Dedifferentiated amniotic fluid mesenchymal stem cell (primary cell): ENCODE data around the gene ANKRD63.

Experiments
- DNase-seq: peaks from one replicate; pipeline ENCODE4 v3.0.0-alpha.2; 2016; ENCODE audit errors: extremely low spot score

ANKRD63 gene

DNA sequence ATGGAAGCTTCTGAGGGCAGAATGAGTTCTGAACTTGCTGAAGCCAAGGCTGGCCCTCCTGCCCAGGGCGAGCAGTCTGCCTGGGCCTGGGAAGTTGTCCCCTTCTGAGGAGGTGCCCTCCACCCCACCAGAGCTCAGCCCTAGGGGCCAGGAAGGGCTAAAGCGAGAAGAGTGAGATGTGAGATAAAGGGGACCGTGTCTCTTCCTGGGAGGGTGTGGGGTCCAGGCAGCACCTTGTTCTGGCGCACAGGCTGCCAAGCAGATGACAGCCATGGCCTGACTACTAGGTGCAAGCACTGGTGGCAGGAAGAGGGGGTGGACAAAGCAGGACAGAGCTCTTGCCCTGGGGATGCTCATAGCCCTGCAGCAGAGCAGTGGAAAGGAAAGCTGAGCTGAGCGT lies 40.3 kb downstream of the ANKRD63 start:
- DNase-seq: no peak

DNA sequence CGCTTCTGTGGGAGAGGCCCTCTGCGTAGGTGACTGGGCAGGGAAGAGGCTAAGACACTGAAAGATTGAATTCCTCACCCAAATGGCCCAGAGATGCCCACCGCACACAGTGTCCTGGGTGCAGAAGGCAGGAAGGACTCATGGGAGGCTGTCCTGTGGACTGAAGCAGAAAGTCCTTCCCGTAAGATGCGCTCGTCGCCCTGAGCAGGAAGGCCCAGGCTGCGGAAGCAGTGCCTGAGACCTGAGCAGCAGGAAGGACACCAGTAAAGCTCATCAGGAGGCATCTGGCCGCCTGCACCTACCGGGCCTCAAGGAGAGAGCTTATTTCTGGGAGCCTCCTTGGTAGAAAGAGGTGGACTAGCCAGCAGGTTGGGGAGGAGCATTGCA lies 40.7 kb downstream of the ANKRD63 start:
- no peak for DNase-seq

DNA sequence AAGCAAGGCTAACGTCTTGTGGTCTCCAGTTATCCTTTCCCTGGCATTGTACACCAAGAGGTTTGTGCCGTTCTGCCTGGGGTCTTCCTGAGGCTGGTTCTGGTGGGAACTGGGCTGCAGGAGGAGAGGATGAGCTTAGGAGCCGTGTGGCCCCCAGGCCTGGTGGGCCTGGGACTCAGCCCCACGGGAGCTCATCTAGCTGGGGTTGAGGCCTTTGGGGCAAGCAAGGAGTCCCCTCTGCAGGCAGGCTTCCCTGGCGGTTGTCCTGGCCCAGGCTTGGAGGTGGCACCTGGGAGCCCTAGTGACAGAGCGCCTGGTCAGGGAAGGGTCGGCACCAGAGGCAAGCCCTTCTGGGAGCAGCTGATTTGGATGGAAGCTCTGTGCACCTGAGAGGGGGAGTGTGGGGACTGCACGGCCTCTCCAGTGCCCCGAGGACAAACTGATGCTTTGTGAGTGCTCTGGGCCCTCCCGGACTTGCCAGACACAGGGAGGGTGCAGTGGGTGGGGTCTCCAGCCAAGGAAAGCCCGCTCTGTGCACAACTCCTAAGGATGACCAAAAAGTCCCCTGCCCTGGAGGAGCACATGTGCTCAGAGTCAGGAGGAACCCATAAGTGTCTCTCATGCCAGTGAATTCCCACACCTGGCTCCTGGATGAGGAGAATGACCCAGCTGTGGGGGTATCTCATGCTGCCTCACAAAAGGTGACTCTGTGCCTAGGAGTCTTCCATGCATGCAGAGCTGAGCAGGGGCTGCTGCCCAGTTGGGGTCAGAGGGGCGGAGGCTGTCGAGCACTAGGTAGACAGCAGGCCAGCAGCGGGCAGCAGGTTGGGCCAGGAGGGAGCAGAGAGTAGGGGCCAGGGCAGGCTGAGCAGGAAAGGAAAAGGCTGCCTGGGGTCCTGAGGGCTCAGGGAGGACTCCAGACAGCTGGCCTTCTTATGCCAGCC lies 41.3 kb downstream of the ANKRD63 start:
- no peak for DNase-seq

DNA sequence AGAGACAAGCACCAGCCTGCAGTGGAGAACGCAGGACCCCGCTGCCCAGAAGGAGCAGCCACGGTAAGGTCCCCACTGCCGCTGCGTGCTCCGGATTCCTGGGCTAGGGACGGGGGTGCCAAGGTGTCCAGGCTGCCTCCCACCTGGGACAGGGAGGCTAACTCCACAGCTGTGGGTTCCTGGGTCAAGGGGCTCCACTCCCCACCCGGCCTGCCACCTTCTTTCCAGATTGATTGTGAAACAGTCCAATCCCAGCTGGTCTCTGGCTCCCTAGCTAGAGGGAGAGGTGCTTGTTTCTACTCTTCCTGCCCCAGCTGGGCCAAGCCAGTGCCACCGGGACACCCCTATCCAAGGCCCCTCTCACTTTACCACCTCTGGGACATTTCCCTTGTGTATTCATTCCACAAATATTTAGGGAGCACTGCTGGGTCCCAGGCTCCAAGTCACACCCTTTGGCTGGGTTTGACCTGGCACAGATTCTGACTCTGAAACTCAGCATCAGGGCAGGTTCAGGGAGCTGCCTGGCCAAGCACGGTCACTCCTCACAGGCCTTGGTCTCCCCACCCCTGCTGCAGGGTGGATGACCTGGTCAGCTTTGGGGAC lies 42.1 kb downstream of the ANKRD63 start:
- no peak for DNase-seq

DNA sequence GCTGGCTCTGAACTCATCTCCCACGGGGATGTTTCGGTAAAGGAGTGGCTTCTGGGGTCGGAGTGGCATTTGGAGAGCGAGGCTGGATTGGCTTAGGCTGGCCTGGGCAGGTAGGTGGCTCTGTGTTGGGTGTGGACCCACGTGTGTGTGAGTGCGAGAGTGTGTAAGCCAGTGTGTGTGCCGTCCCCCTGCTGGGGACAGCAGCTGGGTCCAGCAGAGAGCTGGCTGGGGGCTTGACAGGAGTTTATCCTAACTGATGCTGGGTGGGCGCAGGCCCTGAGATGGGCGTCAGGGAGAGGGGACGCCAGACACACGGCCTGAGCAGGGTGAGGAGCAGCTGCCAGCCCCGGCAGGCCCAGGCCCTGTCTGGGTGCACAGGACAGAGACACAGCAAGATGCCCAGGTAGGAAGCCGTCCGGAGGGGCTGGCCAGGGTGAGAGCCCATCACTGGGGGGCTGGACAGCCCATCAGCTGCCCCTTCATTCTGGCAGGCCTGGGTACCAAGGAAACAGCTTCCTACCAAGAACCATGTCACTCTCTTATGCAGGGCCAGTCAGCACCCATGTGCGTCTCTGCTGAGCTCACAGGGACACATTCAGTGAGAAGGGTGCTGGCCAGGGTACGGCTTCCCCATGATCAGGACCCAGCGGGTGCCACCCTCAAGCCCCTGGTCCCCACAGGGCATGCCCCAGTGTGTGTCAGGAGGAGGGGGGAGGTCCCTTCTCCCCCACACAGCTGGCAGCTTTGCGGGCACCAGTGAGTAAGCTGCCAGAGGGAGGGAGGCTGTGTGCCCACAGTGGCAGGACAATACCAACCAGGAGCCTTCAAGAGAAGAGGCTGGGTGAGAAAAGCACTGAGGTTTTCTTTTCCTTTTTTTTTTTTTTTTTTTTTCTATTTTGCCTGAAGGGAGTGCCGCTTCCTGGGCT lies 42.9 kb downstream of the ANKRD63 start:
- DNase-seq: no peak

DNA sequence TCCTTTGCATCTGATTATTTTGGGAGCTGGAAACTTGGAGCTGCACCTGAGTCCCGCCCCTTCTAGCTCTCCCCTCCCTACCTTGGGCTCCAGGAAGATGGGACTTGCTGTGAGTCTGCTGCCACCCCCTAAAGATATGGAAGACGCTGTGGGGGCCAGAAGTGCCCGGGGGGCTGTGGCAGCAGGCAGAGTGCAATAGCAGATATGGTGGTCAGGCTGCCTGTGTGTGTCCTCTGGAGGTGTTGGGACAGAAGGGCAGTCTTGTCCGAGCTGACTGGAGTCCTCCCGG lies 43.5 kb downstream of the ANKRD63 start:
- no peak for DNase-seq

DNA sequence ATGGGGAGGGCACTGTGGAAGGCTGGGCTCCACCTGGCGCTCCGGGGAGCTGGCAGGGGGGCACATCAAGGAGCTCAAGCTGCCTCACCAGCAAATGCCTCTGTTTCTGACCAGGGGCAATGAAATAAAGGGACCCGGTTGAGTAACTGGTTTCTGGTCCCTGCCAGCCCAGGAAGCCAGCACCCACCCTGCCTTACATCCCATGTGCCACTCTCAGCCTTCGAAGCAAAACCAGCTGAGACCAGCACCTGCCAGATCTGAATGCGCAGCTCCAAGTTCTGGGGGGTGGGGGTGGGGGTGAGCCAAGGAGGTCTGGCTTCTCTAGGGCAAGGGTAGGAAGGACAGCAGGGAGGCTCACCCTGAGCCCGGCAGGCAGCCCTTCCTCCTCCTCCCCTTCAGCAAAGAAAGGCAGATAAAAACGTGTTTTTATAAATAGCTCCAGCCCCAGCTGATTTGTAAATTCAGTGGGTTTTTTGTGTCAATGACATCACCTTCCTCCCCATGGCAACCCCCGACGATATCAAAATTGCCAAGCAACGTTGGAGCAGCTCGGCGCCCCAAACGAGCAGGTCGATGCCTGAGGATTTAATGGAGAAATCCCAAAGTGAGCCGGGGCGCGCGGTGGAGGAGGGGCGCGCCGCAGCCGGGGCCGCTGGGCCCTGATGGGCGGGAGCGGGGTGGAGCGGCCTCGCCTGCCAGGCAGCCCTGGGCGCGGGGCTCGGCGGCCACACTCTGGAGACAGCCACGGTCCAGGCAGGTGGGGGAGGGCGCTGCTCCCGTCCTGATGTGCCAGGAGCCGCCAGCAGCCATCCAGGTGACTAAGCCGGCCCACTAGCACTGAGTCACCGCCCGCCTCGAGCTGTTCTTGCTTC lies 44.1 kb downstream of the ANKRD63 start, which contains the start of gene PAK6:
PAK6 (plus strand) TSS at position 532 of the 872 bp plus-strand sequence. CDS start 25,723 bp downstream, outside the sequence.
- no peak for DNase-seq

DNA sequence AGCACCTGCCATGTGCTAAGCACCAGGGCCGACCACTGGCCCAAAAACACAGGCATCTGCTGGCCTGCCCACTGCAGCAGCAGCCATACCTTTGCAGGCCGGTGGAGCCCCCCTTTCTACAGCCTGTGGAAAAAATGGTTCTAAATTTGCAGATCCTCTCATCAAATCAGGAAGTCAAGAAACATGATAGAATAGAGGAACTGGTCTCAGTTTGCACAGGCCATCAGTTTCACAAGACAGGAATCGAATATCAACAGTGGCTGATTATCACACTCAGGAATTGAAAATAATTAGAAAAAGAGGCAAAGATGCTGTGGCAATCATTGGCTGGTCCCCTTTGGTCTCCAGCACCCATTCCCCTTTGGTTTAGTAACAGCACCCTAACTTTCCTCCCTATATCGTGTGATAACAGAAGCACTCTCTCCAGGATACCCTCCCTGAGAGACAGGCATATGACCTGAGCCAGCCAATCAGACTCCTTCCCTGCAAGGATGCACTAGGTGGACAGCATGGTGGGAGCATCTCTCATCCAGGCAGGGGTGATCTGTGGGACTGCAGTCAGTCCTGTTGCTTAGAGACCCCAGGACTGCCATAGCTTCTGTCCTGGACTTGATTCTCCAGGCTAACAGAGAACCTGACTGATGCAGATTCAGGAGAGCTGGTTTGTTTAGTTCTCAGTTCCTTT lies 47.5 kb downstream of the ANKRD63 start:
- DNase-seq: no peak

DNA sequence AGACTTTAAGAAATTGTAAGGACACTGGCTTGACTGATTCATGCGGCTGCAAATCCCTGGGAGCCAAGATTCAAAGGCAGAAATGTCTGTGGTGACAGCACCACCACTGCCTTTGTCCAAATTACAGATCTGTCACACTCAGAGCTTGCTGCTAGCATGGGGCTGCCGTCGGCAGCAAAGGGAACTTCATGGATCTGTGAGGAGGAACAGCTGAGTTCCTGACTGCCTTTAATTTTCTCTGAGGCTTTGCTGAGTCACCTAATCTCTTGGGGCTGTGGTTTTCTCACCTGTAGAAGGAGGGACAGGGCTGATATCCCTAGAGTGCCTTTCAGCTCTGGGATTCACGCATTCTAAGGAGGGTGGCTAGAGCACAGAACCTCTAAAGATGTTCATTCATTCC lies 48.1 kb downstream of the ANKRD63 start:
- no peak for DNase-seq

DNA sequence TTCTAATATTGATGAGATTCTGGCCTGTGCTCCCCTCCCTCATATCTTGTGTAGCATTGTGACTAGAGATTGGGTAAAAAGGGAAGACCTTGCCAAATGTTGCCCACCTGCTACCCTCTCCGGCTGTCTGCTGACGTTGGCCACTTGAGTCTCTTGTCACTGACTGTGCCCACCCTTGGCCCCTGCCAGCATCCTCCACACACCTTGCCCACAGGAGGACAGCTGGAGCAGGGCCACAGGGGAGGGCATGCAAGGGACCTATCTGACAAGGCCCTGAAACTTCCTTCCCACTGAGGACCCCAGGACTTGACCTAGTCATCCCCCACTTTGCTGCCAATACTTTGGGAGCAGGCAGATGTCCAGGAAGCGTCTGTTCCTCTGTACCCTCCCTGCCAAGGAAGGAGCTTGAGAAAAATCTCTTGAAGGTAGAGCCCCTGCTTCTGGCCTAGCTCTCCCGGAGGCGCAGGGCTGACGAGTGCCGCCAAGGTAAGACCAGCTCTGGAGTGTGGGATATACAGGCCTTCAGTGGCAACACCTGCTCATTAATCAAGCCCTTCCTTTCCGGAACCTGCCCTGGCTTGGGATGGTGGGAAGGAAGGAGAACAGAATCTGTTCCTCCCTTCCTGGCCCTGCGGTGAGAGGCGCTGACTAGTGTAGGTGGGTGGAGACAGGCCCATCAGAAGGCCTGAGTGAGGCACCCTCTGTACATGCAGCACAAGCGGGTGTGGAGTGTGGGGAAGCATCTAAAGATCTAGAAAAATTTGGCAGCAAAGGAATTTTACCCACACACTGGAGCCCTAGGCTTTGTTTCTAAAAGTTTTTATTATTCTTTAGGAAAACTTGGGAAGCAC lies 48.9 kb downstream of the ANKRD63 start:
- no peak for DNase-seq

DNA sequence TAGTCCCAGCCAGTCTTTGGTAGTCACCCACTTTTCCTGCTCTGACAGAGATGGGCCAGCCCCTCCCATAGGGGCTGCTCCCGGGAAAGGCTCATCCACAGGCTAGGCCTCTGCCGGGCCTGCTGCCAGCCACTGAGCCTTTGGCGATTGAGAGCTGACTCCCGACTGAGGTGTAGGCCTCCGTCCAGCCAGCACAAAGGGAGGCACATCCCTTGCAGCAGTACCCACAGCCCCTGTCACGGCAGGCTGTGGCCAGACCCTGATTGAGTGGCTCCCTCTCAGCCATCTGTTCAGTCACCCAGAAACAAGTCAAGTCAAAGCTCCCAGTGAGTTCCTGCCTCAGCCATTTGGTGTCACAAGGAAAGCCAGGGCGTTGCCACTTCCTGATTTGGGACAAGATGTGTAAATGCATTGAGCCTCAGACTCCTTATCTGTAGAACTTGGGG lies 50.2 kb downstream of the ANKRD63 start:
- DNase-seq: no peak
